Endothelial cell of umbilical vein (primary cell): ENCODE results near the gene TAS2R41. TPM values are rescaled to one million over a fixed set of nuclear protein-coding genes. Genes with fewer than 3 reads are reported as not detected.

Experiments
- BruUV-seq: library from RNA; stranded (reverse); fragments of 400-500 nt; replicated peaks from 2 replicates; lab custom pipeline; 2021; lab: Mats Ljungman, UMichigan
- CTCF ChIA-PET: fragments of 300-600, 350-600 bp; sonication (Branson Sonifier 250); formaldehyde crosslinking; loops from one replicate; lab custom pipeline; 2021; ENCODE audit warnings: antibody characterized with exemption, inconsistent platforms; lab: Charles Lee
- POLR2A ChIA-PET: fragments of 300-600, 350-600 bp; sonication (Branson Sonifier 250); formaldehyde crosslinking; loops from one replicate; lab custom pipeline; 2021; ENCODE audit warnings: antibody characterized with exemption, inconsistent platforms; lab: Charles Lee
- DNase-seq: peaks from one replicate; pipeline ENCODE4 v3.0.0-alpha.2; 2011; ENCODE audit warnings: low read depth, low spot score
- FAIRE-seq: peaks from 2 replicates; lab custom pipeline; 2011; peaks lifted over from hg19 to GRCh38; lab: Jason Lieb, UNC
- H2AFZ ChIP-seq: 2 replicates; pipeline ENCODE4 v1.6.0; 2012; ENCODE audit warnings: low read depth, low read length, control low read depth, inconsistent platforms
- H3K27ac ChIP-seq: 2 replicates; pipeline ENCODE4 v1.5.1; 2011; ENCODE audit warnings: low read depth, mild to moderate bottlenecking, control low read depth, low read length, moderate library complexity; ENCODE audit not compliant: insufficient read depth
- H3K27me3 ChIP-seq, 2 experiments: 2 replicates each; pipeline versions ENCODE4 v1.6.0 to v1.6.1; 2011; ENCODE audit warnings: low read length in 2 of 2, mixed read lengths in 1 of 2; ENCODE audit not compliant: control insufficient read depth in 2 of 2, insufficient read depth in 2 of 2
- H3K36me3 ChIP-seq, 2 experiments: 2 replicates in 1 of 2; 3 replicates in 1 of 2; pipeline ENCODE4 v1.5.1; 2011; ENCODE audit warnings: low read length in 2 of 2, mild to moderate bottlenecking in 1 of 2, moderate library complexity in 1 of 2; ENCODE audit not compliant: control insufficient read depth in 2 of 2, insufficient read depth in 2 of 2; ENCODE audit errors: extremely low read depth in 1 of 2
- H3K4me1 ChIP-seq: 3 replicates; pipeline ENCODE4 v1.5.1; 2011; ENCODE audit warnings: mild to moderate bottlenecking, low read length; ENCODE audit not compliant: control insufficient read depth, insufficient read depth; ENCODE audit errors: extremely low read depth
- H3K4me2 ChIP-seq: 2 replicates; pipeline ENCODE4 v1.6.1; 2011; ENCODE audit warnings: low read length, control low read depth, mixed read lengths; ENCODE audit not compliant: insufficient read depth
- H3K4me3 ChIP-seq, 3 experiments: fragments of 200-600 bp in 1 of 3; sonication (generic), shearing (Covaris generic) in 1 of 3; replicated peaks in 1 of 3; 2 replicates each; pipeline ENCODE4 v1.5.1; 2011 to 2016; ENCODE audit warnings: control low read depth in 3 of 3, low read length in 3 of 3, mild to moderate bottlenecking in 2 of 3, inconsistent platforms in 1 of 3, low read depth in 1 of 3, moderate library complexity in 1 of 3; ENCODE audit not compliant: insufficient read depth in 1 of 3
- H3K79me2 ChIP-seq: 2 replicates; pipeline ENCODE4 v1.6.0; 2012; ENCODE audit warnings: low read length, inconsistent platforms; ENCODE audit not compliant: control insufficient read depth, insufficient read depth
- H3K9ac ChIP-seq: replicated peaks from 2 replicates; pipeline ENCODE3; 2011; ENCODE audit warnings: low read length, control low read depth; ENCODE audit not compliant: insufficient read depth; ENCODE audit errors: extremely low read depth
- H3K9me1 ChIP-seq: replicated peaks from 3 replicates; pipeline ENCODE4 v1.6.0; 2011; ENCODE audit warnings: mild to moderate bottlenecking, low read length; ENCODE audit not compliant: control insufficient read depth, insufficient read depth; ENCODE audit errors: extremely low read depth
- H3K9me3 ChIP-seq: replicated peaks from 2 replicates; pipeline ENCODE4 v1.5.1; 2012; ENCODE audit warnings: low read length, inconsistent platforms; ENCODE audit not compliant: control insufficient read depth, insufficient read depth
- H4K20me1 ChIP-seq: replicated peaks from 2 replicates; pipeline ENCODE3; 2011; ENCODE audit warnings: mild to moderate bottlenecking, low read length; ENCODE audit not compliant: control insufficient read depth, insufficient read depth; ENCODE audit errors: extremely low read depth
- CTCF ChIP-seq, 2 donors: IDR thresholded peaks; 1 replicate in 1 of 2; 2 replicates in 1 of 2; pipeline ENCODE4 v1.5.1; 2011; ENCODE audit warnings: low read length in 2 of 2, mild to moderate bottlenecking in 2 of 2, moderate library complexity in 2 of 2, control low read depth in 1 of 2, inconsistent platforms in 1 of 2, low read depth in 1 of 2; ENCODE audit not compliant: insufficient read depth in 1 of 2; ENCODE audit errors: extremely low read depth in 1 of 2
- EZH2 ChIP-seq: IDR thresholded peaks from 2 replicates; pipeline ENCODE4 v1.6.1; 2012; ENCODE audit warnings: borderline replicate concordance, low read depth, mild to moderate bottlenecking, moderate library complexity, low read length, inconsistent platforms; ENCODE audit not compliant: severe bottlenecking
- FOS ChIP-seq: IDR thresholded peaks from 2 replicates; pipeline ENCODE4 v1.6.1; 2011; ENCODE audit warnings: mild to moderate bottlenecking, low read length, moderate library complexity, borderline replicate concordance; ENCODE audit not compliant: insufficient read depth
- GATA2 ChIP-seq: IDR thresholded peaks from 2 replicates; pipeline ENCODE4 v1.7.0; 2011; ENCODE audit warnings: low read depth, mild to moderate bottlenecking, moderate library complexity, mixed read lengths, low read length; ENCODE audit not compliant: insufficient read length, insufficient read depth
- JUN ChIP-seq: IDR thresholded peaks from 2 replicates; pipeline ENCODE4 v1.6.1; 2011; ENCODE audit warnings: borderline replicate concordance, low read depth; ENCODE audit not compliant: insufficient read length, insufficient read depth
- MAX ChIP-seq: IDR thresholded peaks from 2 replicates; pipeline ENCODE4 v1.6.1; 2011; ENCODE audit not compliant: insufficient read depth, insufficient read length
- MYC ChIP-seq: IDR thresholded peaks from one replicate; pipeline ENCODE4 v1.6.1; 2011; ENCODE audit warnings: mild to moderate bottlenecking, low read depth, low read length
- POLR2A ChIP-seq: IDR thresholded peaks from 2 replicates; pipeline ENCODE4 v1.6.1; 2012; ENCODE audit warnings: low read depth, mild to moderate bottlenecking, control low read depth, low read length
- POLR2AphosphoS5 ChIP-seq: IDR thresholded peaks from 2 replicates; pipeline ENCODE4 v1.6.1; 2012; ENCODE audit warnings: low read depth, mild to moderate bottlenecking, control low read depth, low read length, moderate library complexity; ENCODE audit not compliant: insufficient read depth
- dilution Hi-C: fragments of 300-500 bp; cut with MboI; formaldehyde crosslinking; loops from one replicate; pipeline ENCODE4 v1.15.0; 2019; ENCODE audit warnings: low sequenced_read_pairs; ENCODE audit not compliant: extremely low pct_ligation_motif_present
- intact Hi-C: fragments of 100-400 bp; cut with micrococcal nuclease; formaldehyde crosslinking; loops from one replicate; pipeline ENCODE4 v1.10.0; 2022
- polyA plus RNA-seq, 4 experiments: library from polyadenylated mRNA; depleted of rRNA in 3 of 4; stranded (reverse) in 3 of 4; unstranded in 1 of 4; fragments of >200 nt; gene quantifications; 2 replicates each; pipeline versions ENCODE4 v1.2.1 to v1.2.3, GENCODE V29; 2011 to 2012; ENCODE audit warnings: missing spikeins in 1 of 4
- total RNA-seq: library from RNA; stranded (reverse); gene quantifications from 2 replicates; pipeline ENCODE4 v1.2.3, GENCODE V29; 2021

The TAS2R41 gene
- total and polyA plus RNA-seq, 2 donors (not counting 3 experiments of a cell fraction or from before 2014, with no cell fraction given): not detected

DNA sequence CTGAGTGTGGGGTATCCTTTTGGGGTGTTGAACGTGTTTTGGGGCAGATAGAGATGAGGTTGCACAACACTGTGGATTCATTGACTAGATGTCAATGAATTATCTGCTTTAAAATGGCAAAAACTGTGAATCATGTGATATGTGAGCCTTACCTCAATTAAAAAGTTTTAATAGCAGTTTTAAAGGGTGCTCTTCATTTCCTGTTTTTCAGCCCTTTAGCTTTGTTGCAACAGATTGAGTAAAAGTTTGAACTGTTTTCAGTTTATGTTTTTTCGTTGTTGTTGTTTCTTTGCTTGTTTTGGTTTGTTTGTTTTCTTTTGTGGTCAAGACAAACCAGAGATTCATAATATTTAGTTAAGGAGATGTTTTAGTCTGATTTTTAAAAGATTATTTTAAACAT lies 9.4 kb downstream of the TAS2R41 start:
- POLR2A ChIA-PET: no interaction called here
- Histone ChIP-seq H3K9me1 (no peaks in the 10 kb centered on the region), H2AFZ (no peak overlapping the region), H3K4me2 (no peak overlapping the region), H3K4me3 (no peak overlapping the region), H3K9me3 (no peaks in the 10 kb centered on the region), H3K79me2 (no peaks in the 10 kb centered on the region), H3K4me1 (peaks cover 19% of the 10 kb centered on the region), H4K20me1 (no peaks in the 10 kb centered on the region), H3K9ac (no peak overlapping the region), H3K36me3 (no peaks in the 10 kb centered on the region), H3K27me3 (no peaks in the 10 kb centered on the region), H3K27ac (no peak overlapping the region)
- intact Hi-C loops: no loop called here
- BruUV-seq: no TSS peak
- FAIRE-seq (no peak), DNase-seq (no peak)
- TF ChIP-seq GATA2 (no peak), FOS (no peak), MYC (no peak), CTCF (IDR thresholded peaks at IDR 0.05; ENCODE audit: extremely low read depth in 1 of 2, insufficient read depth in 1 of 2, low read depth in 1 of 2, low read length in 2 of 2) (no peak), POLR2A (no peak), JUN (no peak), POLR2AphosphoS5 (no peak), MAX (no peak), EZH2 (no peak)
- dilution Hi-C loops: no loop called here
- CTCF ChIA-PET: interaction anchor here (1.2 kb wide), 2 partner anchors 14 to 25 kb away, joined by 3 to 4 read pairs; no protein-coding TSS in a partner anchor
